K562 (cell line): Measurements from ENCODE around the gene MYCBPAP.

Source experiments
- CBFB ChIP-seq: sonication (generic); formaldehyde crosslinking; IDR thresholded peaks from 2 replicates; pipeline ENCODE4 v1.4.0; 2020; ENCODE audit warnings: mild to moderate bottlenecking, missing genetic modification reagents
- CREM ChIP-seq: IDR thresholded peaks from 2 replicates; pipeline ENCODE4 v1.6.1; 2014; ENCODE audit warnings: antibody characterized with exemption, low read depth
- ETV6 ChIP-seq, 3 experiments: fragments of 150-350 bp in 1 of 3; sonication (generic) in 1 of 3; formaldehyde crosslinking in 1 of 3; IDR thresholded peaks; 2 replicates each; pipeline versions ENCODE4 v1.6.1 to v1.8.0; 2014 to 2022; ENCODE audit warnings: borderline replicate concordance in 2 of 3, low read depth in 2 of 3, antibody characterized with exemption in 1 of 3, low read length in 1 of 3, mild to moderate bottlenecking in 1 of 3, missing genetic modification reagents in 1 of 3
- FOXA1 ChIP-seq: fragments of 450-650 bp; IDR thresholded peaks from 2 replicates; pipeline ENCODE4 v1.6.1; 2016; ENCODE audit warnings: mild to moderate bottlenecking, borderline replicate concordance
- FOXP4 ChIP-seq: sonication (generic); formaldehyde crosslinking; IDR thresholded peaks from 2 replicates; pipeline ENCODE4 v1.8.0; 2022; ENCODE audit warnings: mild to moderate bottlenecking, missing genetic modification reagents, borderline replicate concordance
- GABPB1 ChIP-seq: sonication (generic); formaldehyde crosslinking; IDR thresholded peaks from 2 replicates; pipeline ENCODE4 v1.8.0; 2022; ENCODE audit warnings: mild to moderate bottlenecking, missing genetic modification reagents
- HNRNPH1 ChIP-seq: fragments of 200-400 bp; formaldehyde crosslinking; optimal IDR thresholded peaks from 2 replicates; pipeline ENCODE3; 2017; ENCODE audit warnings: low read depth, mild to moderate bottlenecking, low read length, moderate library complexity
- JUN ChIP-seq, 2 experiments: sonication (generic) in 1 of 2; formaldehyde crosslinking in 1 of 2; IDR thresholded peaks; 2 replicates each; pipeline versions ENCODE4 v1.6.1 to v1.8.0; 2012 to 2022; ENCODE audit warnings: borderline replicate concordance in 2 of 2, mild to moderate bottlenecking in 2 of 2, improper control_type of control experiment in 1 of 2, low read depth in 1 of 2, low read length in 1 of 2, missing genetic modification reagents in 1 of 2
- MEF2A ChIP-seq: IDR thresholded peaks from 2 replicates; pipeline ENCODE4 v1.6.1; 2011; ENCODE audit warnings: low read depth, mild to moderate bottlenecking, low read length, moderate library complexity; ENCODE audit not compliant: control insufficient read depth
- MYC ChIP-seq, 2 experiments: fragments of 250-450 bp in 1 of 2; sonication (Bioruptor Pico) in 1 of 2; IDR thresholded peaks; 2 replicates each; pipeline versions ENCODE4 v1.5.1 to v1.6.1; 2012 to 2021; ENCODE audit warnings: low read depth in 2 of 2, borderline replicate concordance in 1 of 2, improper control_type of control experiment in 1 of 2, low read length in 1 of 2, mild to moderate bottlenecking in 1 of 2, moderate library complexity in 1 of 2
- RBM34 ChIP-seq: fragments of 200-400 bp; formaldehyde crosslinking; IDR thresholded peaks from 2 replicates; pipeline ENCODE4 v1.6.1; 2018; ENCODE audit warnings: low read length, borderline replicate concordance; ENCODE audit not compliant: insufficient read depth
- RFX5 ChIP-seq: IDR thresholded peaks from 2 replicates; pipeline ENCODE4 v1.6.1; 2011; ENCODE audit warnings: low read depth, mild to moderate bottlenecking, improper control_type of control experiment, low read length
- TAF1 ChIP-seq: IDR thresholded peaks from 2 replicates; pipeline ENCODE4 v1.6.1; 2011; ENCODE audit warnings: mild to moderate bottlenecking, low read length, moderate library complexity; ENCODE audit not compliant: insufficient read depth, control insufficient read depth, severe bottlenecking; ENCODE audit errors: extremely low read depth
- USF2 ChIP-seq: sonication (generic); formaldehyde crosslinking; IDR thresholded peaks from 2 replicates; pipeline ENCODE4 v1.5.0; 2020; ENCODE audit warnings: missing genetic modification reagents

GRCh38 chr17:50477976-50478375, 30.3 kb upstream of the MYCBPAP start:
- TF ChIP-seq USF2 (CRISPR knock-in tag) (no peak), MYC (IDR thresholded peaks at IDR 0.05; ENCODE audit: low read depth, low read length) (no peak), MYC (CRISPR knock-in tag; IDR thresholded peaks at IDR 0.05; ENCODE audit: borderline replicate concordance, low read depth) (no peak), TAF1 (no peak), GABPB1 (CRISPR knock-in tag) (no peak), FOXP4 (CRISPR knock-in tag) (no peak), CREM (no peak), RFX5 (no peak), JUN (IDR thresholded peaks at IDR 0.05; ENCODE audit: borderline replicate concordance, low read depth, low read length) (no peak), JUN (CRISPR knock-in tag; IDR thresholded peaks at IDR 0.05; ENCODE audit: borderline replicate concordance) (no peak), FOXA1 (no peak), MEF2A (no peak), CBFB (CRISPR knock-in tag) (no peak), HNRNPH1 (no peak), RBM34 (no peak), ETV6 (IDR thresholded peaks at IDR 0.05; ENCODE audit: borderline replicate concordance in 1 of 2, low read depth in 2 of 2, low read length in 1 of 2) (no peak), ETV6 (CRISPR knock-in tag; IDR thresholded peaks at IDR 0.05; ENCODE audit: borderline replicate concordance) (no peak)
